HepG2 (cell line): ENCODE measurements around the gene SLC43A1. TPM values are rescaled to one million over a fixed set of nuclear protein-coding genes. Genes with fewer than 3 reads are reported as not detected.
A peak's percentile ranks its signal among the peaks of the same experiment; 100 is the strongest.

Source experiments
- GATAD1 ChIP-seq: IDR thresholded peaks from 2 replicates; pipeline ENCODE4 v1.6.1; 2016; ENCODE audit warnings: missing genetic modification reagents, missing compliant biosample characterization
- HES4 ChIP-seq: sonication (generic); formaldehyde crosslinking; IDR thresholded peaks from 2 replicates; pipeline ENCODE4 v1.9.0; 2021; ENCODE audit warnings: mild to moderate bottlenecking, missing genetic modification reagents, borderline replicate concordance
- HNRNPK ChIP-seq: fragments of 200-400 bp; formaldehyde crosslinking; IDR thresholded peaks from 2 replicates; pipeline ENCODE4 v1.6.1; 2018; ENCODE audit warnings: low read length, low read depth, moderate library complexity, mild to moderate bottlenecking; ENCODE audit not compliant: poor library complexity, severe bottlenecking
- KLF6 ChIP-seq: IDR thresholded peaks from 2 replicates; pipeline ENCODE4 v1.8.0; 2016; ENCODE audit warnings: missing biosample characterization, missing genetic modification reagents
- NFKB2 ChIP-seq: sonication (generic); formaldehyde crosslinking; IDR thresholded peaks from 2 replicates; pipeline ENCODE4 v1.4.0; 2020; ENCODE audit warnings: missing genetic modification reagents, borderline replicate concordance
- RAD51 ChIP-seq: fragments of 450-650 bp; IDR thresholded peaks from 2 replicates; pipeline ENCODE4 v1.6.1; 2016; ENCODE audit warnings: borderline replicate concordance
- TCF12 ChIP-seq, 2 experiments: fragments of 450-650 bp in 1 of 2; sonication (generic) in 1 of 2; formaldehyde crosslinking in 1 of 2; IDR thresholded peaks; 2 replicates each; pipeline versions ENCODE4 v1.6.1 to v1.8.0; 2017 to 2022; ENCODE audit warnings: antibody characterized with exemption in 1 of 2, mild to moderate bottlenecking in 1 of 2, missing genetic modification reagents in 1 of 2, moderate library complexity in 1 of 2
- ZBTB38 ChIP-seq: sonication (generic); formaldehyde crosslinking; IDR thresholded peaks from 2 replicates; pipeline ENCODE4 v1.5.1; 2020; ENCODE audit warnings: mild to moderate bottlenecking, missing genetic modification reagents
- ZNF235 ChIP-seq: sonication (generic); formaldehyde crosslinking; IDR thresholded peaks from 2 replicates; pipeline ENCODE4 v1.8.1; 2023; ENCODE audit warnings: mild to moderate bottlenecking, missing genetic modification reagents, borderline replicate concordance
- ZNF616 ChIP-seq: sonication (generic); formaldehyde crosslinking; IDR thresholded peaks from 2 replicates; pipeline ENCODE4 v1.5.0; 2020; ENCODE audit warnings: low read depth, mild to moderate bottlenecking, missing genetic modification reagents
- ZNF839 ChIP-seq: sonication (generic); formaldehyde crosslinking; IDR thresholded peaks from 2 replicates; pipeline ENCODE4 v1.4.0; 2020; ENCODE audit warnings: missing genetic modification reagents, mild to moderate bottlenecking, borderline replicate concordance
- polyA plus RNA-seq, 8 experiments: library from polyadenylated mRNA; depleted of rRNA in 3 of 8; stranded (reverse) in 7 of 8; unstranded in 1 of 8; fragments of >200 nt; fragmentation: Illumina TruSeq in 4 of 8; extraction: Trizol in 4 of 8; gene quantifications; 2 replicates each; pipeline versions ENCODE4 v1.2.1 to v1.2.3, GENCODE V29; 2011 to 2016; ENCODE audit warnings: low read depth in 4 of 8, missing spikeins in 1 of 8, mixed read lengths in 1 of 8; ENCODE audit not compliant: insufficient read depth in 1 of 8
- total RNA-seq, 5 experiments: library from RNA; depleted of rRNA; stranded (reverse); fragments of >200 nt; fragmentation: Illumina TruSeq; extraction: Trizol; gene quantifications; 2 replicates each; pipeline ENCODE4 v1.2.3, GENCODE V29; 2016; ENCODE audit warnings: low read depth in 1 of 5
- TF ChIP-seq, protein P1 (sequence below): sonication (generic); formaldehyde crosslinking; conservative IDR thresholded peaks from 2 replicates; pipeline ENCODE4 v1.4.0; 2020; ENCODE audit warnings: missing genetic modification reagents
- TF ChIP-seq, protein P2 (sequence below): sonication (generic); formaldehyde crosslinking; IDR thresholded peaks from 2 replicates; pipeline ENCODE4 v1.4.0; 2020; ENCODE audit warnings: mild to moderate bottlenecking, missing genetic modification reagents
- TF ChIP-seq, protein P3 (sequence below): IDR thresholded peaks from 2 replicates; pipeline ENCODE4 v1.6.1; 2016; ENCODE audit warnings: missing compliant biosample characterization, missing genetic modification reagents, borderline replicate concordance
- TF ChIP-seq, protein P4 (sequence below): sonication (generic); formaldehyde crosslinking; conservative IDR thresholded peaks from 2 replicates; pipeline ENCODE4 v1.8.0; 2022; ENCODE audit warnings: low read depth, missing genetic modification reagents
- TF ChIP-seq, protein P5 (sequence below): sonication (generic); formaldehyde crosslinking; IDR thresholded peaks from 2 replicates; pipeline ENCODE4 v1.4.0; 2020; ENCODE audit warnings: mild to moderate bottlenecking, missing genetic modification reagents
- TF ChIP-seq, protein P6 (sequence below): conservative IDR thresholded peaks from 2 replicates; pipeline ENCODE4 v1.6.1; 2018; ENCODE audit warnings: missing genetic modification reagents
- TF ChIP-seq, protein P7 (sequence below): IDR thresholded peaks from 2 replicates; pipeline ENCODE4 v1.6.1; 2016; ENCODE audit warnings: missing compliant biosample characterization, missing genetic modification reagents, borderline replicate concordance
- TF ChIP-seq, protein P8 (sequence below): sonication (generic); formaldehyde crosslinking; IDR thresholded peaks from 2 replicates; pipeline ENCODE4 v1.8.1; 2023; ENCODE audit warnings: mild to moderate bottlenecking, missing genetic modification reagents, borderline replicate concordance
- TF ChIP-seq, protein P9 (sequence below): sonication (generic); formaldehyde crosslinking; IDR thresholded peaks from 2 replicates; pipeline ENCODE4 v1.4.0; 2020; ENCODE audit warnings: missing genetic modification reagents

The SLC43A1 gene
- total and polyA plus RNA-seq, 2 of the 13 experiments (the other 11 are each of a cell fraction or from before 2014, with no cell fraction given) = 72.3 to 87.6 TPM

DNA sequence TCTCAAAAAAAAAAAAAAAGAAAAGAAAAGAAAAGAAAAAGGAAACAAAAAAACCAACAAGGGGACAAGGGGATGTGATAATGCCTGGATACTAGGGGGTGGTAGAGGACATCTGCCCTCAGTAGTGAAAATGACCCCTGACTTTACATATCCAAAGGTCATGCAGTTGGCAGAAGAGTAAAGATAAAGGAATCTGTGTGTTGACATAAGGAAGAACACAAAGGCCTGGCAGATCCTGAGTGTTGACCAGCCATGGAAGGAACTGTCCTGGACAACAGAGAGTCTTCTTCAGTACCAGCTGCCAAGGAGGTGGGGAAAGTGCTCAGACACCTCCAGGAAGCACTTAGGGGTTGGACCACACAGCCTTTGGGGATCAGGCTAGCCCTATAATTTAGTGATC lies 12.6 kb downstream of the SLC43A1 start (continued):
- TF ChIP-seq, protein P1, sequence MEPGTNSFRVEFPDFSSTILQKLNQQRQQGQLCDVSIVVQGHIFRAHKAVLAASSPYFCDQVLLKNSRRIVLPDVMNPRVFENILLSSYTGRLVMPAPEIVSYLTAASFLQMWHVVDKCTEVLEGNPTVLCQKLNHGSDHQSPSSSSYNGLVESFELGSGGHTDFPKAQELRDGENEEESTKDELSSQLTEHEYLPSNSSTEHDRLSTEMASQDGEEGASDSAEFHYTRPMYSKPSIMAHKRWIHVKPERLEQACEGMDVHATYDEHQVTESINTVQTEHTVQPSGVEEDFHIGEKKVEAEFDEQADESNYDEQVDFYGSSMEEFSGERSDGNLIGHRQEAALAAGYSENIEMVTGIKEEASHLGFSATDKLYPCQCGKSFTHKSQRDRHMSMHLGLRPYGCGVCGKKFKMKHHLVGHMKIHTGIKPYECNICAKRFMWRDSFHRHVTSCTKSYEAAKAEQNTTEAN (CRISPR knock-in tag) = 0 out of 2 replicates have a peak, but pooled peaks have one; percentile 39
- TF ChIP-seq, protein P2, sequence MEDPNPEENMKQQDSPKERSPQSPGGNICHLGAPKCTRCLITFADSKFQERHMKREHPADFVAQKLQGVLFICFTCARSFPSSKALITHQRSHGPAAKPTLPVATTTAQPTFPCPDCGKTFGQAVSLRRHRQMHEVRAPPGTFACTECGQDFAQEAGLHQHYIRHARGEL = no peak
- TF ChIP-seq, protein P3, sequence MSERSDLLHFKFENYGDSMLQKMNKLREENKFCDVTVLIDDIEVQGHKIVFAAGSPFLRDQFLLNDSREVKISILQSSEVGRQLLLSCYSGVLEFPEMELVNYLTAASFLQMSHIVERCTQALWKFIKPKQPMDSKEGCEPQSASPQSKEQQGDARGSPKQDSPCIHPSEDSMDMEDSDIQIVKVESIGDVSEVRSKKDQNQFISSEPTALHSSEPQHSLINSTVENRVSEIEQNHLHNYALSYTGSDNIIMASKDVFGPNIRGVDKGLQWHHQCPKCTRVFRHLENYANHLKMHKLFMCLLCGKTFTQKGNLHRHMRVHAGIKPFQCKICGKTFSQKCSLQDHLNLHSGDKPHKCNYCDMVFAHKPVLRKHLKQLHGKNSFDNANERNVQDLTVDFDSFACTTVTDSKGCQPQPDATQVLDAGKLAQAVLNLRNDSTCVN (CRISPR knock-in tag) = no peak
- TF ChIP-seq NFKB2 (CRISPR knock-in tag) (no peak), ZNF839 (CRISPR knock-in tag) (no peak), GATAD1 (CRISPR knock-in tag) (no peak), ZNF616 (CRISPR knock-in tag) (no peak), ZNF235 (no peak), HNRNPK (no peak), KLF6 (CRISPR knock-in tag) (no peak), HES4 (CRISPR knock-in tag) (no peak), TCF12 (IDR thresholded peaks at IDR 0.05) (no peak), TCF12 (CRISPR knock-in tag; IDR thresholded peaks at IDR 0.05) (no peak), ZBTB38 (CRISPR knock-in tag) (no peak), RAD51 (no peak)
- TF ChIP-seq, protein P4, sequence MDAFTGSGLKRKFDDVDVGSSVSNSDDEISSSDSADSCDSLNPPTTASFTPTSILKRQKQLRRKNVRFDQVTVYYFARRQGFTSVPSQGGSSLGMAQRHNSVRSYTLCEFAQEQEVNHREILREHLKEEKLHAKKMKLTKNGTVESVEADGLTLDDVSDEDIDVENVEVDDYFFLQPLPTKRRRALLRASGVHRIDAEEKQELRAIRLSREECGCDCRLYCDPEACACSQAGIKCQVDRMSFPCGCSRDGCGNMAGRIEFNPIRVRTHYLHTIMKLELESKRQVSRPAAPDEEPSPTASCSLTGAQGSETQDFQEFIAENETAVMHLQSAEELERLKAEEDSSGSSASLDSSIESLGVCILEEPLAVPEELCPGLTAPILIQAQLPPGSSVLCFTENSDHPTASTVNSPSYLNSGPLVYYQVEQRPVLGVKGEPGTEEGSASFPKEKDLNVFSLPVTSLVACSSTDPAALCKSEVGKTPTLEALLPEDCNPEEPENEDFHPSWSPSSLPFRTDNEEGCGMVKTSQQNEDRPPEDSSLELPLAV (CRISPR knock-in tag) = no peak
- TF ChIP-seq, protein P5, sequence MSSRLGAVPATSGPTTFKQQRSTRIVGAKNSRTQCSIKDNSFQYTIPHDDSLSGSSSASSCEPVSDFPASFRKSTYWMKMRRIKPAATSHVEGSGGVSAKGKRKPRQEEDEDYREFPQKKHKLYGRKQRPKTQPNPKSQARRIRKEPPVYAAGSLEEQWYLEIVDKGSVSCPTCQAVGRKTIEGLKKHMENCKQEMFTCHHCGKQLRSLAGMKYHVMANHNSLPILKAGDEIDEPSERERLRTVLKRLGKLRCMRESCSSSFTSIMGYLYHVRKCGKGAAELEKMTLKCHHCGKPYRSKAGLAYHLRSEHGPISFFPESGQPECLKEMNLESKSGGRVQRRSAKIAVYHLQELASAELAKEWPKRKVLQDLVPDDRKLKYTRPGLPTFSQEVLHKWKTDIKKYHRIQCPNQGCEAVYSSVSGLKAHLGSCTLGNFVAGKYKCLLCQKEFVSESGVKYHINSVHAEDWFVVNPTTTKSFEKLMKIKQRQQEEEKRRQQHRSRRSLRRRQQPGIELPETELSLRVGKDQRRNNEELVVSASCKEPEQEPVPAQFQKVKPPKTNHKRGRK (CRISPR knock-in tag) = no peak
- TF ChIP-seq, protein P6, sequence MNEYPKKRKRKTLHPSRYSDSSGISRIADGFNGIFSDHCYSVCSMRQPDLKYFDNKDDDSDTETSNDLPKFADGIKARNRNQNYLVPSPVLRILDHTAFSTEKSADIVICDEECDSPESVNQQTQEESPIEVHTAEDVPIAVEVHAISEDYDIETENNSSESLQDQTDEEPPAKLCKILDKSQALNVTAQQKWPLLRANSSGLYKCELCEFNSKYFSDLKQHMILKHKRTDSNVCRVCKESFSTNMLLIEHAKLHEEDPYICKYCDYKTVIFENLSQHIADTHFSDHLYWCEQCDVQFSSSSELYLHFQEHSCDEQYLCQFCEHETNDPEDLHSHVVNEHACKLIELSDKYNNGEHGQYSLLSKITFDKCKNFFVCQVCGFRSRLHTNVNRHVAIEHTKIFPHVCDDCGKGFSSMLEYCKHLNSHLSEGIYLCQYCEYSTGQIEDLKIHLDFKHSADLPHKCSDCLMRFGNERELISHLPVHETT = no peak
- TF ChIP-seq, protein P7, sequence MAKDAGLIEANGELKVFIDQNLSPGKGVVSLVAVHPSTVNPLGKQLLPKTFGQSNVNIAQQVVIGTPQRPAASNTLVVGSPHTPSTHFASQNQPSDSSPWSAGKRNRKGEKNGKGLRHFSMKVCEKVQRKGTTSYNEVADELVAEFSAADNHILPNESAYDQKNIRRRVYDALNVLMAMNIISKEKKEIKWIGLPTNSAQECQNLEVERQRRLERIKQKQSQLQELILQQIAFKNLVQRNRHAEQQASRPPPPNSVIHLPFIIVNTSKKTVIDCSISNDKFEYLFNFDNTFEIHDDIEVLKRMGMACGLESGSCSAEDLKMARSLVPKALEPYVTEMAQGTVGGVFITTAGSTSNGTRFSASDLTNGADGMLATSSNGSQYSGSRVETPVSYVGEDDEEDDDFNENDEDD (CRISPR knock-in tag) = no peak
- TF ChIP-seq, protein P8, sequence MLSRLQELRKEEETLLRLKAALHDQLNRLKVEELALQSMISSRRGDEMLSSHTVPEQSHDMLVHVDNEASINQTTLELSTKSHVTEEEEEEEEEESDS = no peak
- TF ChIP-seq, protein P9, sequence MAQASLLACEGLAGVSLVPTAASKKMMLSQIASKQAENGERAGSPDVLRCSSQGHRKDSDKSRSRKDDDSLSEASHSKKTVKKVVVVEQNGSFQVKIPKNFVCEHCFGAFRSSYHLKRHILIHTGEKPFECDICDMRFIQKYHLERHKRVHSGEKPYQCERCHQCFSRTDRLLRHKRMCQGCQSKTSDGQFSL (CRISPR knock-in tag) = no peak
